GM21360 (cell line): Measurements from ENCODE around the gene GP2.

Experiments
- ATAC-seq: cut with Tn5 transposase; IDR thresholded peaks from one replicate; pipeline ENCODE4 v1.9.1; 2021; ENCODE audit warnings: mild to moderate bottlenecking, moderate library complexity; ENCODE audit not compliant: unreplicated experiment

The GP2 gene

DNA sequence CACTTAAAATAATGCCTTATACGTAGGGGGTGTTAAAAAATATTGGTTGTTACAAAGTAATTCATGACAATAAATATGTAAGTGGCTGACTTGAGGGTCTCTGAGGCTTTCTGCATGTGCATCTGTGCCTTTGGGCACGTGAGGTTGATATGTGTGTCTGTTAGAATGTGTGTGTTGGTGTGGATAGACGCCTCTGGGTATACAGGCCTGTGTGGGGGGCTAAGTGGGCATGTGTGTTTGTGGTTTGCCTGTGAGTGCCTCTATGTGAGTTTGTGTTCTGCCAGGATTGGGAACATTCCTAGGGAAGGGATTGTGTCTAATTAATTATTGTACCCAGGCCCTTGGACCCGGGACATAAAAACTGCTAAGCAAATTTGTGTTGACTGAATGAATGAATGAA is 19.0 kb downstream of the GP2 start:
- ATAC-seq, result no peak

DNA sequence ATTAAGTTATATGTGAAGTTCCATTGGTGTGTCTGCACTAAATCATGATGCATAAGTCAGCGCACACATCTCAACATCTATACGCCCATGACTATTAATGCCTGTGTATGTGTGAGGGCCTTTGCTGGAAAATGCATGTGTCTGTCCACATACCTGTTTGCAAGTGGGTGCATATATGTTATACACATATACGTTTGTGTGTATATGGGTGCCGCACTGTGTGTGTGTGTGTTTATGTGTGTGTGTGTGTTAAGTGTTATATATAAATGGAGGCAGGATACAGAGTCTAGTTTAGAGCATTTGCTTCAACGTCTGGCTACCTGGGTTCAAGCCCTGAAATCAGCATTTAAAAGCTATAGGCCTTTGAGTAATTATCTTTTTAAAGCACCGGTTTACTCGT is 19.5 kb downstream of the GP2 start:
- no peak for ATAC-seq

DNA sequence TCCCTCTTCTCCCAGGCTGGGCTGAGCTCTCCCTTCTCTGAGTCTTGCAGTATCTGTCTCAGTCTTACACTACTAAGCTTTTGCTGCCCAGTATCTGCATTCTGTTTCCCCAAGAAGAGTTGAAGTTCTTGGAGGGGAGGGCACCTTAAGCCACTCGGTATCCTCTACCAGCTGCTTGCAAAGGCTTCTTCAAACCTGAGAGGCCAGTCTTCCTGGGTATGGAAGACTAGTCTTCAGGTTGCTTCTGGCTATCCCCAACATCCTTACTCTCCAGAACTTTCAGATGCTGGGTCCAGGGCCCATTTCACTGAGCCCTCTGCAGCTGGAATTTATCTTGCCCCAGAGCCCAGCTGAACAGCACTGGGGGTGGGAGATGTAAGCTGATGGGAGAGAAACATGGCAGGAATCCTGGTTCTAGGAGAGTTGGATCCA is 20.1 kb downstream of the GP2 start:
- ATAC-seq, result no peak

DNA sequence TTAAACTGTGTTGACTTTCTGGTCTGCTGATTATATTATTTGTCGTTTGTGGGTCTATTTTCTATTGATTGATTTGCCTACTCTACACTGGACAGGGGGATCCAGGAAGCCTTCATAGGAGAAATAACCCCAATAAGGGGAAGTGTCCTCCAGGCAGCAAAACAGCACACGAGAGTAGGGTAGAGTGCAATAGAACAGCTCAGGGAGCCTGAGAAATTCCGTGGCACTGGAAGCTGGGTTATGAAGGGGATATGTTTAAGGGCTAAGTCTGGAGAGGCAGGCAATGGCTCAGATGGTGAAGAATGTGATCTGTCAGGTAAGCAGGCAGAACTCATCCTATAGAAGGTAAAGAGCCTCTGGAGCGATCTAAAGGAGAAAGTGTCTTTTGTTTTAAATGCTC is 20.9 kb downstream of the GP2 start:
- no peak for ATAC-seq

DNA sequence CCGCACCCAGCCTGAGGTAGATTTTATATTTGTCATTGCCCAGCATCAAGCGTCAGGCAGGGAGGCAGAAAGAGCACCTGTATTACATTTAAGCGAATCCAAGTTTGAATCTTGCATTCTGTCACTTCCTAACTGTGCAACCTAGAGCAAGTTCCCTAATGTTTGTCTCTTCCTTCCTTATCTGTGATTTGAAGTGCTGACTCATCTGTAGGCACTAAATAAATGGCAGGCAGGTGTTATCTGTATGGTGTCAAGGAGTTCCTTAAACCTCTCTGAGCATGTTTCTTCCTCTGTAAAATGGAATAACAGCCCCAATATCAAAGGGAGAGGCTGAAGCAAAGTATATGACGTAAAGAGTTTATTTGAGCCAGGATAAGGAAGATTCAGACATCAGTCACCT is 24.3 kb downstream of the GP2 start:
- ATAC-seq, result no peak

DNA sequence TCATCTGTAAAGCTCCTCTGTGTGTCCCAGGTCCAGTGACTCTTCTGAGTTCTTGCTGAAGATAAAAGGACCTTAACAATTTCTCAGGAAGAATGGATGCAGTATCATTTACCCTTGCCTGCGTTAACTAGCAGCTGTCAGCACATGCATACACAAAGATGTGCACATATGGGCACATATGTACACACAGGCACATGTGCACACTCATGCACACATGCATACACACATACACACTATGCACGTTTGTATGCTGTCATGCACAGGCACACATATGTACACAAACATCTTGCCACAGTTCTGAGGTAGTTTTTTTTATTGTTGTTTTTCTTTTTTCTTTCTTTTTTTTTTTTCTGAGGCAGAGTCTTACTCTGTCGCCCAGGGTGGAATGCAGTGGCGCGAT is 24.9 kb downstream of the GP2 start:
- ATAC-seq, result no peak

DNA sequence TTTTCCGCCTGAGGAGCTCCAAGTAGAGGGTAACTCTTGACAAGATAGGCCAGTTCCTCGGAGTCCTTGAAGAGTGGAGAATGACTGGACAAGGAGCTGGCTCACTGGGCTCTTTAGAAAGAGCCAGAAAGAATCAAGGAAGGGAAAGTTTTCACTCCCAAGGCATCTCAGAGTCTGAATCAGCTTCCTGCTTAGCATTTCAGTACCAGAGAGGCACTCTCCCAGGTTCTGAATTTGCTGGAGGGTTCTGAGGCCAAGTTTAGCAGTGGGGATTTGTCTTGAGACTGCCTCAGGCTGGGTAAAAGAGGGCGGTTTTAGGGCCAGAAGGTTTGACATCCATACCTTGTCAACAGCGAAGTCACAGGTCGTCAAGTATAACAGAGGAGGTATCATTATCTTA is 25.5 kb downstream of the GP2 start:
- ATAC-seq, result no peak

DNA sequence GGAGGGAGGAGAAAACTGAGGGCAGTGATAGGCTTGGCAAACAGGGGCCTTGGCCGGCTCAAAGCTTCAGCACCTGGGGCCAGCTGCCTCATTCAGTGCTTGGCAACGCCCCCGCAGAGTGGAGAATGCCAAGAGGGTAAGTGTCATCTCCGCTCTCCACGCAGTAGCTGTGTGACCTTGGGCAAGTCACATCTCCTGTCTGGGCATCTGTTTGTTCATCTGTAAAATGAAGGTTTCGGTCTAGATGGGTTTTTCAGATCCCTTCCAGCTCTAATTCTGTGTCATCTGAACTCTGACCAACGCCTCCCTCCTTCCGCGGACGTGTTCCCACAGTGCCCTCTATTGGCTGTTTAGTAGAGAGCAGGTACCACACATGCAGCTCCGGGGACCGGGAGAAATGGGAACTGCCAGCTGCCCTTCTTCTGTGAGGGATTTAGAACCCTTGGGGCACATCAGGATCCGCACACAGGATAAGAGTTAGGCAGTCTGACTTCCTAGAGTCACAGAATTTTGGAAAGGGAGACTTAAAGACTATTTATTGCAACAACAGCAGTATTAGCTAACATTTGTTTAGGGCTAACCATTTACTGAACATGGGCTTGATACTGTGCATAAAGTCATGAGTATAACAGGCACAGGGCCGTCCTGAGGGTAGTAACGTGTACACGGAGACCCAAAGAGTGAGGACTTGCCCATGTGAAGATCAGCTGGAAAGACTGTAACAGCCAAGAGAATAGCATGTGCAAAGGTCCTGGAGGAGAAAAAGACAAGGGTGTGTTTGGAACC is 26.8 kb downstream of the GP2 start:
- peak; percentile 64 for ATAC-seq

DNA sequence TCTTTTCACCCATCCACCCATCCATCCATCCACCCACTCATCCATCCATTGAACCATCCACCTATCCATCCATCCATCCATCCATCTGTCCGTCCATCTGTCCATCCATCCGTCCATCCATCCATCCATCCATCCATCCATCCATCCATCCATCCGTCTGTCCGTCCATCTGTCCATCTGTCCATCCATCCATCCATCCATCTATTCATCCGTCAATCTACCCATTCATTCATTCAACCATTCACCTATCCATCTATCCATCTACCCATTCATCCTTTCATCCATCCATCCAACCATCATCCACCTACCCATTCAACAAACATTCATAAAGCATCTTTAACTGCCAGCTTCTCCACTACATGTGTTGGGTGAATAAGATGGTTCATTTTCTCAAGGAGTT is 28.9 kb downstream of the GP2 start:
- no peak for ATAC-seq

DNA sequence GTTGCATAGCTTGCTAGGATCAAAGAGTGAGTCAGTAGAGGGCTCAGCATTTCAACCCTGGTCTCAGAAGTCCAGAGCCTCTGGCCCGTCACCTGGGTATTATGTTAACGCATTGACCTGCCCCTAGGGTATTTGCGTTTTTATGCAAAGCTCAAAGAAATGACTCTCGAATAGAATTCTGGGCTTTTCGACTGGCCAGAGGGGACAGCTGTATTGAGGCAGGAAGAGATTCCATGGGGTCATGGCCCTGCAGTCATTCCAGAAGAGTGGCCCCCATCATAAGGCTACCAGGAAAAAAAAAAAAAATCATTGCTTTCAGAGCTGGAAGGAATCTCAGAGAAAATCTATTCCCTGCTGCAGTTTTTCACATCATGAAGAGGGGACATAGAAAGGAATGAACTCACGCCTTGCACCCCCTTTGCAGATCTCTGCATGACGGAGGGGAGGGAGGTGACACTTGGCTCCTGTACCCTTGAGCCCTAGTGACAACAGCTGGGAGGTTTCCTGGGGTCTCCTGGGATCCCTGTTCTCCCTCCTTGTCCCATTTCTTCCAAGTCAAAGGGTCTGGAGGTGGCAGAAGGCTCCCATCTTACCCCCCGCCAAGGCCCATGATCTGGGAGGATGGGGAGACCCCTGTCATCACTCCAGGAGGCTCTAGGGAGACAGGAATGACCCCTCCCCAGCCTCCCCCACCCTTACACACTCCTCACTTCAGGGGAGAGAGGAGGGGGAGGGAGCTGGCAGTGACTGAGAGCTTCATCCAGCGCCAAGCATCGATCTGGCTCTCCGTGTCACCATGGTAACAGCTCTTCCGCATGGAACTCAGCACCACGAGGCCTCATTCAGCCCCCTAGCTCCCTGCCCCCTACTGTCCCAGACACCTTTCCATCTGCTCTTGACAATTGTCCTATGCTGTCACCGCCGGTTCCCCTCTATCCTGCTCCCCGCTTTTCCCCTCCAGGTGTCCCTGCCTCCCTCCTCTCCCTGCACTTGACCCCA is 35.8 kb downstream of the GP2 start:
- ATAC-seq, result no peak

DNA sequence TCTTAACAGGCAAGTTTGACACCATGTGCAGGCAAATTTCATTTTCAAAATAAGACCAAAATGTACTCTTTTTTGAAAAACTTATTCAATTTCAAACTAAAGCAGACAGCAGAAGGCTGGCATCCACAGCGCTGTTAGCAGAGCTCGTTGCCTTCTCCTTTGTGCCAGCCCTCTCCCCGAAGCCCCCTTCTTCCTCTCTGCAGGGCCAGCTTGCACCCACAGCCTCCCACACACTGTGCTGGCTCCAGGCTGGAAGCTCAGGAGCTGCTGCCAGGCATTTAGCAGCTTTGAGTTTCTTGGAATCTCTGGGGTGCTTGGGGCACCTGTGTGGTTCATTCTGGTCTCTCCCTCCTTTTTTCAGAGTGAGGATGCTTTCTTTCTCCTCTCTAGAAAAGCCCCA is 37.7 kb downstream of the GP2 start:
- no peak for ATAC-seq

DNA sequence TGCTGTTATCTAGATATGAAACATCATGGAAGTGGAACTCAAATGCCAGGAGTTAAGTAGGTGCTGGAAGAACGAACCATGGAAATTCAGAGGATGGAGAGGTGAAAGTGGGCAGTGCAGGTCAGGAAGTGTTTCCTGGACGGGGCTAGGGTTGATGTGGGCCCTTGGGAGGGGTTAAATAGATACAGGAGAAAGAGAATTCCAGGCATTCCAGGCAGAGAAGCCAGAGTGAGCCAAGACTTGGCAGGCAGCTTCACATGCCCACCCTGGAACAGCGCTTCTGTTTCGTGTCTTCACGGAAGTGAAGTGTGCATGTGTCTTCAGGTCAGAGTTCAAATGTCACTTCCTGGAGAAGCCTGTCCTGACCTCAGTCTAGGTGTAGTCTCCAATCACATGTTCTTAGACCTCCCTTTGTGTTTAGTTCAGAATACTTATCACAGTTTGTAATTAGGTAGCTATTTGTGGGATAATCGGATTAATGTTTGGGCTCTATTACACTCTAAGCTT is 41.3 kb downstream of the GP2 start:
- no peak for ATAC-seq

DNA sequence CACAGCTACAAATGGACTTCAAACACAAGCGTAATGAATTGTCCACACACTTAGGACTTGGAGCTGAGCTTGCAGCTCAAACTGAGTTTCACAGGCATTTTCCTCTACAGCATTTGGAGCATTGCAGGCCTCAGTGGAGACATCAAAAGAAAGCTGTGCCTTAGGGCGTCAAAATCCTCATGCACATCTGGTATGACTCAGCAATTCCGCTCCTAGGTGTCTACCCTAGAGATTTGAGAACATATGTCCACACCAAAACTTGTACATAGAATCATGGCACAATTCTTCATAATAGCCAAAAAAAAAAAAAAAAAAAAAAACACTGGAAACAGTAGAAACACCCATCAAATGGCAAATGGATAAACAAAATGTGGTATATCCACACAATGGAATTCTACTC is 47.1 kb downstream of the GP2 start:
- ATAC-seq, result no peak

DNA sequence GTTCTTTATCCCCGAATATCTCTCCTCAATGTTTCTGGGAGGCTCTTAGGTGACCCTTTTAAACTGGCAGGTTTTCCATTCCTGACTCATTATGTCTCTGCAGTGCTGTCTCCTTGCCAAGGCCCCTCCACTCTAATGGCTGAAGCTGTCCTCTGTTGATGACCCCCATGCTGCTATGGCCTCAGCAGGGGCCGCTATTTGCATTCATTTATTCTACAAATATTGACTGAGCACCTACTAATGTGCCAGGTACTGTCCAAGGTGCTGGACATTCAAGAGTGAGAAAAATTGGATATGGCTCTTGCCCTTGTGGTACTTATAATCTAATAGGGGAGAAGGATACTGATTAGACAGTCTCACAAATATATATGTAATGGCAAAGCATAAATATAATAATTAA is 55.4 kb downstream of the GP2 start:
- ATAC-seq, result no peak

DNA sequence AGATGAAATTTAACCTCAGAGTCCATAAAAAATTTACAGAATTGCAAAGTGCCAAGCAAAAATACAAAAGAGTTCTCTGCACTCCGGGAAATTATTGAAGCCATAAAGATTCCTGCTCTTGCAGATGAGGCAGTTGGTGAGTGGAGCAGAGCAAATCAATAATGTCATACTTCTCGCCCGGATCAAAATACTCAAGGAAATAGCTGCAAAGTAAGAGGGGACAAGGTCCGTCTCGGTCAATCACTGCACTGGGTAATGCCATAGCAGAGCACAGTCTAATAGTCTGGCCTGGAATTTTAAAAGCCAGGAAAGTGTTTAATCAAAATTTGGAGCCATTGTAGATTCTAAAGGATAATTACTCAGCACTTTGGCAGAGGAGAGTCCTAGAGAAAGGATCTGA is 58.9 kb downstream of the GP2 start:
- no peak for ATAC-seq

DNA sequence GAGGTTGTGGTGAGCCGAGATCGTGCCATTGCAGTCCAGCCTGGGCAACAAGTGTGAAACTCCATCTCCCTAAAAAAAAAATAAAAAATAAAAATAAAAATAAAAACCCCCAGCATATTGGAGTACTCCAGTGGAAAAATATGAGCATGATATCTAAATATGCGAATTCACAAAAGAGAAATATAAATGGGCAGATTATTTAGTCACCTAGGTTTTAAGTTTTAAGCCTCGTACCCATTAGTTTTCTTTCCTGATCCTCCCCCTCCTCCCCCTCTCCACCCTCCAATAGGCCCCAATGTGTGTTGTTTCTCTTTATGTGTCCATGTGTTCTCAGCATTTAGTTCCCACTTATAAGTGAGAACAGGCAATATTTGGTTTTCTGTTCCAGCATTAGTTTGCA is 62.3 kb downstream of the GP2 start:
- no peak for ATAC-seq

DNA sequence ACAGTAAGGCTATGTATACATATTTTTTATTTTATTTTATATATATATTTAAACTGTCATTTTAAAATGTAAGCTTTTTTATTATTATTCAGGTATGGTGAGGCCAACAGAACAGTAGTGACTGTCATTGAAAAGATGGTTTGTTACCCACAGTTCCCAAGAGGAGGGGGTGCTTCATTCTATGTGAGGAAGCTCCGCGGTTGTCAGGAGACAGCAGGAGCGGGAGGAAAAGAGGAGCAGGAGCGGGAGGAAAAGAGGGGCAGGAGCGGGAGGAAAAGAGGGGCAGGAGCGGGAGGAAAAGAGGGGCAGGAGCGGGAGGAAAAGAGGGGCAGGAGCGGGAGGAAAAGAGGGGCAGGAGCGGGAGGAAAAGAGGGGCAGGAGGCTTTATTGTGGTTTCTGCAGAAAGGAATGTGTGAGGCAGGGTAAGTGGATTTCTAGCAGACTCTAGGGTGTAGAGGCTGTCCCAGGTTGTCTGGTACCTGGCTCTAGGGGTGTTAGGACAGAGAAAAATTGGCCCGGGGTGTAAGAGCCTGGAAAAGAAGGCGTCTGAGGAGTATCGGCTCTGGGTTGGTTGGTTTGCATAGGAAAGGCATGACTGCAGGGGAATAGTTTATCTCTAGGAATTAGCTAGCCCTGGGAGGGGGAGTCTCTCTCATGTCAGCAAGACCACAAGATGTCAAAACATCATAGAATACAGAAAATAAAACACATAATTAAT is 64.0 kb downstream of the GP2 start:
- ATAC-seq, result no peak

DNA sequence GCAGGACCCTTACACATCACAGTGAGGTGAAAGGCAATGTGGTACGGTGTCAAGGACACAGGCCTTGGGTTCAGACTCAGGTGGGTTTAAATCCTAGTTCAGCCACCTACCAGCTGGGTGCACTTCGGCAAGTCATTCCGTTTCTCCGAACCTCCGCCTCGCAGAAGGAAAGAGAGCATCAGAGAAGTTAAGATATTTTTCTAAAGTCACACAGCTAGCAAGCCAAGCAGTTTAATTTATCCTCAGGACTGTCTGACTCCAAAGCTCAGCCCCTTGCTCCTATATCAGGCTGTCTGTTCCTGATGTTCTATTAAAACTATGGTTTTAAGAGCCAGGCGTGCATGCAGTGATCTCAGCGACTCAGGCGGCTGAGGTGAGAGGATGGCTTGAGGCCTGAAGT is 65.1 kb downstream of the GP2 start:
- no peak for ATAC-seq

DNA sequence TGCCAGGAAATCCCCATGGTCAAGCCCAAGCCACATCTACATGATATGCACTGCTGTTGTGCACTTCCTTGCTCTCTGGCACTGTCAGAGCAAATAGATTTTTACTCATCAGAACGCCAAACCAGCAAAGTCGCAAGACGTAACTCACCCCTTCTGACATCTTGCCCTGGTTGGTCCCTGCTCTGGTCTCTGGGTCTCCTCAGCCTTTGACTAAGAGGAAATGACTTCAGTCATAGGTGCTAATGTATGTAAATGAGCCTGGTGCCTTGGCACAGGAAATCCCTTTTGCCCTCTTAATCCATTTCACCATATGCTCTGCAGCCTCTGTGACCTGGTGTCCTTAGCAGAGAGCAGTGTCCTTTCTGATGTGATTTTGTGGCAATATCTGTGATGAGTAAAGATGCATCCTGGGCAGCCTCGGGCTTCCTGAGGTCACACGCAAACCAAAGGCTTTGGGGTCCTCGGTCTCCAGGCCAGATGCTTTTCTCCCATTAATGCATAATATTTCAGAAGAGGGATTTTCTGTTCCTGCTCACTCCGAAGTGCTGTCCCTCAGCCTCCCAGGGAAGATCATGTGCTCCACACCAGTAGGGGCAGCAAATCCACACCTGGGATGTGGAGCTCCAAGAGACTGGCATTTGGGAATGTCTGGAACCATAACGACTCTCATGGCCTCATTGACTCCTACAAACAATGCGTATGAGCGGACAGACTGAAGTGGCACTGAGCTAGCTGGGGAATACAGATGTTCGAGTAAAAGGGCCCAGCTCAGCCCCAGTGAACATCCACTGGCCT is 66.9 kb downstream of the GP2 start:
- no peak for ATAC-seq
